ENCODE results near the gene ZFYVE1.
"Not testable (repeated sequence)": the region's sequence is repeated elsewhere in the genome, so short reads cannot be mapped to it uniquely, and the experiment has no call there.

ZFYVE1 gene

GRCh38 chr14:73003681-73004080 lies 23.2 kb downstream of the ZFYVE1 start:
- DNase-seq, result no peak

- DNase-seq, result no peak
Observed at GRCh38 chr14:73000073-73000472, 26.8 kb downstream of the ZFYVE1 start.

- no peak for DNase-seq
Observed at GRCh38 chr14:72999316-72999715, 27.6 kb downstream of the ZFYVE1 start.

- peak in 1 of 4 experiments; percentile 12 for DNase-seq
Observed at GRCh38 chr14:72998252-72998903, 28.5 kb downstream of the ZFYVE1 start.

- DNase-seq, result no peak
Observed at GRCh38 chr14:72996916-72997315, 30.0 kb downstream of the ZFYVE1 start.

GRCh38 chr14:72990171-72990570 lies 36.7 kb downstream of the ZFYVE1 start:
- no peak for DNase-seq

GRCh38 chr14:72986857-72987256 lies 40.0 kb downstream of the ZFYVE1 start:
- no peak for DNase-seq

GRCh38 chr14:72986214-72986613 lies 40.7 kb downstream of the ZFYVE1 start:
- DNase-seq, result no peak

GRCh38 chr14:72982146-72982708 lies 44.7 kb downstream of the ZFYVE1 start:
- DNase-seq, result no peak

GRCh38 chr14:72980863-72981262 lies 46.0 kb downstream of the ZFYVE1 start:
- DNase-seq, result no peak

- no peak for DNase-seq
Observed at GRCh38 chr14:72978856-72979255, 48.0 kb downstream of the ZFYVE1 start.

- DNase-seq, result no peak
Observed at GRCh38 chr14:72975770-72976169, 51.1 kb downstream of the ZFYVE1 start.

GRCh38 chr14:72974661-72975060 lies 52.2 kb downstream of the ZFYVE1 start:
- DNase-seq, result no peak

GRCh38 chr14:72970824-72971434 lies 56.0 kb downstream of the ZFYVE1 start:
- no peak for DNase-seq

- no peak for DNase-seq
Observed at GRCh38 chr14:72970058-72970630, 56.8 kb downstream of the ZFYVE1 start.

GRCh38 chr14:72968316-72968715 lies 58.6 kb downstream of the ZFYVE1 start:
- no peak for DNase-seq

GRCh38 chr14:72966038-72966437 lies 60.9 kb downstream of the ZFYVE1 start:
- DNase-seq, result no peak

GRCh38 chr14:72965249-72965648 lies 61.7 kb downstream of the ZFYVE1 start:
- DNase-seq, result no peak

GRCh38 chr14:72962829-72963312 lies 64.0 kb downstream of the ZFYVE1 start:
- DNase-seq, result peak in 2 of 4 experiments; percentile 7 to 12

GRCh38 chr14:72962336-72962754 lies 64.6 kb downstream of the ZFYVE1 start:
- DNase-seq, result not testable (repeated sequence)

GRCh38 chr14:72961579-72962335 lies 65.1 kb downstream of the ZFYVE1 start:
- no peak for DNase-seq

- not testable (repeated sequence) for DNase-seq
Observed at GRCh38 chr14:72961016-72961415, 65.9 kb downstream of the ZFYVE1 start.

- no peak for DNase-seq
Observed at GRCh38 chr14:72958548-72958947, 68.4 kb downstream of the ZFYVE1 start.
